Measurements from ENCODE around the gene FAM81A.
A peak's percentile ranks its signal among the peaks of the same experiment; 100 is the strongest.
"Not testable (repeated sequence)": the region's sequence is repeated elsewhere in the genome, so short reads cannot be mapped to it uniquely, and the experiment has no call there.

The FAM81A gene

DNA sequence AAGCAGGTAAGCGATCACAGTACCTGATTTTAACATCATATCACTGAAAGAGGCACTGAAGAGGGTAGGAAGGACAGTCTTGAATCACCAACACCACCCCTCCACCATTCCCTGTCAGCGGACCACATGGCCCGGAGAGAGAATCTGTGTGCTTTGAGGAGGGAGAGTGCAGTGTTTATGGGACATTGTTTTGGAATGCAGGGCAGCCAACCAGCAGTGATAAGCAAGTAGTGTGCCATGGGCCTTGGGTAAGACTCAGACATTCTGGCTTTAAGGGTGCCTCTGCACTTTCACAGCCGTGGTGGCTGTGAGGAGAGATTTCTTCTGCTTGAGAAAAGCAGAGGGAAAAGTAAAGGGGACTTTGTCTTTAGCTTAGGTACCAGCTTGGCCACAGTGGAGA, 46.4 kb downstream of the FAM81A start:
- DNase-seq (ENCODE audit: low read depth in 3 of 3): no peak

DNA sequence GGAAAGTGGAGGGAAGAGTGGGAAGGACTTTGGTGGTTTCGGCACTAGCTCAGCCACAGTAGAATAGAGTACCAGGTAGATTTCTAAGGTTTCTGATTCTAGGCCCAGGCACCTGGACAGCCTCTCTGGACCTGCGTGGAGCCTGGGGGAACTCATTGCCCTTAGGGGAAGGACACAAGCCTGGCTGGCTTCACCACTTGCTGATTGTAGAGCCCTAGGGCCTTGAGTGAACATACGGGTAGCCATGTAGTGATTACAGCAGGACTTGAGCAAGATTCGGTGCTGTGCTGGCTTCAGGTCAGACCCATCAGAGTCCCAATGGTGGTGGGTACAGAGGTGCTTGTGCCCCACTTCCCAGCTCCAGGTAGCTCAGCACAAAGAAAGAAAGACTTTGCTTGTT, 47.0 kb downstream of the FAM81A start:
- DNase-seq (ENCODE audit: low read depth in 3 of 3): no peak

DNA sequence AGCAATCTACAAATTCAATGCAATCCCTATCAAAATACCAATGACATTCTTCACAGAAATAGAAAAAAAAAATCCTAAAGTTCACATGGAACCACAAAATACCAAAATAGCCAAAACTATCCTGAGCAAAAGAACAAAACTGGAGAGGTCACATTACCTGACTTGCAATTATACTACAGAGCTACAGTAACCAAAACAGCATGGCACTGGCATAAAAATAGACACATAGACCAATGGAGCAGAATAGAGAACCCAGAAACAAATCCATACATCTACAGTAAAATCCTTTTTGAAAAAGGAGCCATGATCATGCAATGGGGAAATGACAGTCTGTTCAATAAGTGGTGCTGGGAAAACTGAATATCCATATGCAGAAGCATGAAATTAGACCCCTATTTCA, 51.5 kb downstream of the FAM81A start:
- DNase-seq (ENCODE audit: low read depth in 3 of 3): not testable (repeated sequence)

DNA sequence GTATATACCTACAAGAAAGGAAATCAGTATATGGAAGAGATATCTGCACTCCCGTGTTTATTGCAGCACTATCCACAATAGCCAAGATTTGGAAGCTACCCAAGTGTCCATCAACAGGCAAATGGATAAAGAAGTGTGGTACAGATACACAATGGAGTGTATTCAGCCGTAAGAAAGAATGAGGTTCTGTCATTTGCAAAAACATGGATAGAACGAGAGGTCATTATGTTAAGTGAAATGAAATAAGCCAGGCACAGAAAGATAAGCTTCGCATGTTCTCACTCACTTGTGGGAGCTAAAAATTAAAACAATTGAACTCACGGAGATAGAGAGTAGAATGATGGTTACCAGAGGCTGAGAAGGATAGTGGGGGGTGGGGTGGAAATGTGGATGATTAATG, 53.1 kb downstream of the FAM81A start:
- no peak for DNase-seq (ENCODE audit: low read depth in 3 of 3)

DNA sequence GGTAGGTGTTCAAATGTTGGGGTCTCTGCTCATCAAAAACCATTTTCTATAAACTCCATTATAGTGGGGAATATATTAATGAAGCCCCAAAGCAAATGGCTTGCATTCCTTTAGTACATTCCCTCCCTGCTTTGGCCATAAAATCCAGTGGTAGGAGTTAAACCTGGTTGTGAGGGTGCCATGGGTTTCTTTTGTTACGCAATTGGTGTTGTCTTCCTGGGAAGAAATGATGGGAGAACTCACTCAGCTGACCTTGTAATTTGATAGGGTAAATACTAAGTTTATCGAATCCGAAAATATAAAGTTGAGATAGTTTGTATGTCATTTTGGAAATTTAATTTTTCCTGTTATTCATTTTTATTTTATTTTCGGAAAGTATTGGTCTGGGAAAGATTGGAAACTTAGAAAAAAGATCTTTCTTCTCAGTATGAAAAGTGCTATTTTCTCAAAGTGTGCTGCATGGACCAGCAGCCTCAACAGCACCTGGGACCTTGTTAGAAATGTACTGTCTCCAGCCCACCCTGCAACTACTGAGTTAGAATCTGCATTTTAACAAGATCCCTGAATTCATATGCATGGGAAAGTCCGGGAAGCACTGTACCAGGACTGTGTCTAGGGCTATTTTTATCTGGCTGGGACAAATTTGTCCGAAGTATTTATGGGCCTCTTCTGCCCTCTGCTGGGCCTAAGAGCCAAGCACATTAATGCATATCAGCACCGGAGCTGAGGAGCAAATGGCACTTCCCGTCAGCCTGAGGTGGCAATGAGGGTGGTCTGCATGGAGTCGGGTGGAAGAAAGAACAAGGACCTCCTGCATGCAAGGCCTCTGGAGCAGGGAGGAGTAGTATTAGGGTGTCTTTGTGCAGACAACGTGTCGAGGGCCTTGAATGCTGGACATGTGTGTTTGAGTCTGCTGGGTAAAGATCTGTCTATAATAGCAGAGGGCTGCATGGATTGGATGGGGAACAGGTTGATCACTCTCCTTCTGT, 54.7 kb downstream of the FAM81A start:
- peak; percentile 7 to 25 (median 13) for DNase-seq (ENCODE audit: low read depth in 3 of 3)

DNA sequence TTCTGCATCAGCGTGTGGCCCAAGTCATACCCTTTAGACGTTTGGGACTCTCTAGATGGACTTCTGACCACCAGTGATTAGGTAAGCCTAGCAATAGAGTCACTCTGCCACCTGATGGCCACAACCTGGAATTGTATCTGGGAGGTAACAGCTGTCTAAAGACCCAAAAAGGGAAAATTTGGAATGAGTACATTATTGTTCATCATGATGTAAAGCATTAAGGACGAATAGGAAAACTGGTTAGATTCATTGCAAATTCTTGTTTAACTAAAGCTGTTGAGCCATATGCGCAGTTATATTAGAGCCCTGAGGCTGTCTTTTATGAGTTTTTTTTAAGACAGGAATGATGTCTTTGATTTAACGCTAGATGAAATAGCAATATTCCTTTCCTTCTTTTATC, 63.6 kb downstream of the FAM81A start:
- no peak for DNase-seq (ENCODE audit: low read depth in 3 of 3)

DNA sequence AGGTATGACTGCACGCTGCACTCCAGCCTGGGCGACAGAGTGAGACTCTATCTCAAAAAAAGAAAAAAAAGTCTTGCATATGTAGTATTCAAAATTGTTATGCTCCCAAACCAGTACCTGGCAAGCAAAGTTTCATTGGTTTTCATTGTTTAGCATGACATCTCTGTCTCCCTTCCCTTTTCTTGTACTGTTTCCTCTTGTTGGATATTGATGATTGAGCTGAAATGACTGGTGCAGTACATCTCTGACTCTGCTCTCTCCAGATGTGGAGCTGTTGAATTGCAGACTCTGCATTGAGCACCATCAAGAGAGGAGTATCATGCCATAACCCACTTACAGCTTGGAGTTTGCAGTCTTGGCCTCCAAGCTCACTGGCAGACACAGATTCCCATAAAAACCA, 77.2 kb downstream of the FAM81A start:
- no peak for DNase-seq (ENCODE audit: low read depth in 3 of 3)

- DNase-seq (ENCODE audit: low read depth in 3 of 3): no peak
These were observed 78.9 kb downstream of the FAM81A start for GRCh38 chr15:59516655-59517461.

GRCh38 chr15:59519329-59519728, 81.3 kb downstream of the FAM81A start:
- DNase-seq (ENCODE audit: low read depth in 3 of 3): no peak

- no peak for DNase-seq (ENCODE audit: low read depth in 3 of 3)
These were observed 83.5 kb downstream of the FAM81A start for GRCh38 chr15:59521443-59521842.

- no peak for DNase-seq (ENCODE audit: low read depth in 3 of 3)
These were observed 85.0 kb downstream of the FAM81A start for GRCh38 chr15:59522988-59523461.

DNA sequence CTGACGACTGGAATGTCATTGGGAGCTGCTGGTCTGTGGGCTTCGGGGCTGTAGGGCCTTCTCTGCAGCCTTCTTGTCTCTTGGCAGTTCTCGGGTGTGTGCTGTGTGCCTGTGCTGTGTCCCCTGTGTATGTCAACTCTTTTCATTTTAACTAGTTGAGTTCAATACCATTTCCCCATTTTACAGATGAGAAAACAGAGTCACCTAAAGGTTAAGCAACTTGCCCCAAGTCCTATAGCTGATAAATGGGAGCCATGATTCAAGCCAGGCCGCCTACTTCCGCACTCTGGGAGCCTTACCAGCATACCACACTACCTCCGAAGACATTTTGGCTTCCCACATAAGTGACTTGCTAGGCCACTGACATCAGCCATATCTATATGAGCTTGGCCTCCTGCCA, 85.7 kb downstream of the FAM81A start:
- DNase-seq (ENCODE audit: low read depth in 3 of 3): no peak

GRCh38 chr15:59524331-59524731, 86.3 kb downstream of the FAM81A start:
- no peak for DNase-seq (ENCODE audit: low read depth in 3 of 3)

DNA sequence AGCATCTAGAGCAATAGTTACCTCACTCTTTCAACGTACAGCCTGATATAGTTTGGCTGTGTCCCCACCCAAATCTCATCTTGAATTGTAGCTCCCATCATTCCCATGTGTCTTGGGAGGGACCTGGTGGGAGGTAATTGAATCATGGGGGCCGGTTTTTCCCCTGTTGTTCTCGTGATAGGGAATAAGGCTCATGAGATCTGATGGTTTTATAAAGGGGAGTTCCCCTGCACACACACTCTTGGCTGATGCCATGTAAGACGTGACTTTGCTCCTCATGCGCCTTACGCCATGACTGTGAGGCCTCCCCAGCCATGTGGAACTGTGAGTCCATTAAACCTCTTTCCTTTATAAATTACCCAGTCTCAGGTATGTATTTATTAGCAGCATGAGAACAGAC, 88.5 kb downstream of the FAM81A start:
- DNase-seq (ENCODE audit: low read depth in 3 of 3): not testable (repeated sequence)

DNA sequence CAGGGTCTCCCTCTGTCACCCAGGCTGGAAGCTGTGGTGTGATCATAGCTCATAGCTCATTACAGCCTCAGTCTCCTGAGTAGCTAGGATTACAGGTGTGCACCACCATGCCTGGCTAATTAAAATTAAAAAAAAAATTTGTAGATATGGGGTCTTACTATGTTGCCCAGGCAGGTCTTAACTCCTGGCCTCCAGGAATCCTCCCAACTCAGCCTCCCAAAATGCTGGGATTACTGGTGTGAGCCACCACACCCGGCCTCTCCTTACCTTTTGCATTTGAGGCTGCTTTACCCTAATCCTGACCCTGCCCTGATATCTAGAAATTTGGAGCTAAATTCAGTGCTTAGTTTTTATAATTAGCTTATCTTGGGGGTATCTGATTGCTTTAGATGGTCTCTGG, 90.4 kb downstream of the FAM81A start:
- no peak for DNase-seq (ENCODE audit: low read depth in 3 of 3)

- peak; percentile 21 to 52 (median 35) for DNase-seq (ENCODE audit: low read depth in 3 of 3)
These were observed 91.0 kb downstream of the FAM81A start for GRCh38 chr15:59528961-59529402.

DNA sequence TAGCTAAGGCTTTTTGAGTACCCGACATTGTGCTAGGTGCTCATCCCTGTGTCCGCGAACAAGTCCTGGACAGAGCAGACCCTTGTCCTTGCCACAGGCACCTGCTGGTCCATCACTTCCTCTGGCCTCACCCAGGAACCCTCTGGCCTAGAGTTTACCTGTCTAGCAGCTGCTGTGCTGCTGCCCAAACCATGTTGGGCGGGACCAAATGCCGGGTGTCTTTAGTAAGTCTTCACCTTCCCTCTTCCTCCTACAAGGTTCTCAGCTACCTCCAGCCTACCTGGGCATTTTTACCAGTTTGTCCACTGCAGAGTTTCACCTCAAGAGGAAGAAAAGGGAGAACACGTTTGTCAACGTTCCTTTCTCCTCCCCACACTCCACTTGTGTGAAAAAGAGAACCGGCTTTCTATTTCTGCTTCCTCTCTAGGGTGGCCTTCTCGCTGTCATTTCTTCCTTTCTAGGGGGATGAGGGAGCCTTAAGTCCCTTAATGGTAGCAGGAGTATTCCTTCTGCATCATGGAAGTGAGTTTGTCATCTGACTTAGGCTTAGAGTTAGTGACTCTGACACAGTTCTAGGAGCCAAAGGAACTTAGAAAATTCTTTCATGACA, 93.2 kb downstream of the FAM81A start:
- no peak for DNase-seq (ENCODE audit: low read depth in 3 of 3)

- no peak for DNase-seq (ENCODE audit: low read depth in 3 of 3)
These were observed 94.9 kb downstream of the FAM81A start for GRCh38 chr15:59532770-59533379.

GRCh38 chr15:59536553-59536952, 98.6 kb downstream of the FAM81A start:
- no peak for DNase-seq (ENCODE audit: low read depth in 3 of 3)

- no peak for DNase-seq (ENCODE audit: low read depth in 3 of 3)
These were observed 99.4 kb downstream of the FAM81A start for GRCh38 chr15:59537403-59537802.

DNA sequence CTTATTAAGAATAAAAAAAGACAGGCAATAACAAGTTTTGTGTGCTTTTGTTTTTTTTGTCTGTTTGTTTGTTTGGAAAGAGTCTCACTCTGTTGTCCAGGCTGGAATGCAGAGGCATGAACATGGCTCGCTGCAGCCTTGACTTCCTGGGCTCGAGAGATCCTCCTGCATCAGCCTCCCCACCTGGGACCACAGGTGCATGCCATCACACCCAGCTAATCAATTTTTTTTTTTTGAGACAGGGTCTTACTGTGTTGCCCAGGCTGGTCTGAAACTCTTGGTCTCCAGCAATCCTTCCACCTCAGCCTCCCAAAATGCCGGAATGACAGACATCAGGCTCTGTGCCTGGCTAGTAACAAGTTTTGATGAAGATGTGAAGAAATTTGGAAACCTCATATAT, 100.5 kb downstream of the FAM81A start:
- no peak for DNase-seq (ENCODE audit: low read depth in 3 of 3)

DNA sequence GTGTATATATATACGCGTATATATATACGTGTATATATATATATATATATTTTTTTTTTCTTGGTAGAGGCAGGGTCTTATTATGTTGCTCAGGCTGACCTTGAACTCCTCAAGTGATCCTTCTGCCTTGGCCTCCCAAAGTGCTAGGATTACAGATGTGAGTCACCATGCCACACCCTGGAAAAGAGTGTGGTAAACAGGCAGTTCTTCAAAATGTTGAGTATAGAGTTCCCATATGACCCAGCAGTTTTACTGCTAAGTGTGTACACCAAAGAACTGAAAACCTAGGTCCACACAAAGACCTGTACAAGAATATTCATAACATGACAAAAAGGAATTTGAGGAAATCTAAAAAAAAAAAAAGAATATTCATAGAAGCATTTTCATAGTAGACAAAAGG, 101.8 kb downstream of the FAM81A start:
- no peak for DNase-seq (ENCODE audit: low read depth in 3 of 3)

Data from stimulated activated CD4-positive, alpha-beta T cell treated with anti-CD3 and anti-CD28 coated beads, TNF-alpha, amount 100 ng/mL, for 4 hours (primary cell).